Measurements from ENCODE around the gene LBR.
"Not testable (repeated sequence)": the region's sequence is repeated elsewhere in the genome, so short reads cannot be mapped to it uniquely, and the experiment has no call there.

LBR gene

GRCh38 chr1:225427235-225428067, at the start of gene LBR:
Gene LBR (minus strand): TSS chr1:225428038. CDS start chr1:225424075, 3,963 bp downstream.
- DNase-seq = peak; percentile 33

GRCh38 chr1:225477296-225477911, 49.6 kb upstream of the LBR start:
- DNase-seq = no peak

GRCh38 chr1:225476538-225476988, 48.7 kb upstream of the LBR start:
- DNase-seq = no peak

GRCh38 chr1:225476100-225476511, 48.3 kb upstream of the LBR start:
- DNase-seq = no peak

GRCh38 chr1:225474986-225475820, 47.4 kb upstream of the LBR start:
- DNase-seq = peak; percentile 67

GRCh38 chr1:225474439-225474985, 46.7 kb upstream of the LBR start:
- DNase-seq = no peak

GRCh38 chr1:225473676-225474438, 46.0 kb upstream of the LBR start:
- not testable (repeated sequence) for DNase-seq

GRCh38 chr1:225473266-225473665, 45.4 kb upstream of the LBR start:
- not testable (repeated sequence) for DNase-seq

GRCh38 chr1:225471453-225472301, 43.8 kb upstream of the LBR start:
- DNase-seq = no peak

GRCh38 chr1:225471109-225471452, 43.2 kb upstream of the LBR start:
- DNase-seq = no peak

- no peak for DNase-seq
Measured at GRCh38 chr1:225470211-225471108, 42.6 kb upstream of the LBR start.

GRCh38 chr1:225469051-225469450, 41.2 kb upstream of the LBR start:
- DNase-seq = no peak

- DNase-seq = peak; percentile 34
Measured at GRCh38 chr1:225468270-225469020, 40.6 kb upstream of the LBR start.

- DNase-seq = peak; percentile 83
Measured at GRCh38 chr1:225467193-225468020, 39.6 kb upstream of the LBR start.

- DNase-seq = no peak
Measured at GRCh38 chr1:225466848-225467192, 39.0 kb upstream of the LBR start.

- DNase-seq = no peak
Measured at GRCh38 chr1:225465793-225466517, 38.1 kb upstream of the LBR start.

GRCh38 chr1:225464851-225465792, 37.3 kb upstream of the LBR start:
- no peak for DNase-seq
